Activated T-helper 9 cell treated with anti-CD3 and anti-CD28 coated beads, Interleukin-2, amount 50 U/mL, for 16 hours (primary cell): ENCODE measurements around the gene ZFYVE27.

Source experiments
- DNase-seq: peaks from one replicate; pipeline ENCODE4 v3.0.0-alpha.2; 2020; ENCODE audit warnings: low read depth

ZFYVE27 gene

GRCh38 chr10:97771055-97771891 lies 34.3 kb downstream of the ZFYVE27 start:
- DNase-seq: no peak

- DNase-seq: no peak
These were observed 35.2 kb downstream of the ZFYVE27 start, which contains the start of gene SFRP5 for GRCh38 chr10:97771913-97772823. TSS of gene SFRP5 (minus strand) at chr10:97771999. CDS start at chr10:97771833, 166 bp downstream.

- DNase-seq: no peak
These were observed 36.2 kb downstream of the ZFYVE27 start for GRCh38 chr10:97773096-97773495.

GRCh38 chr10:97774811-97775294 lies 37.9 kb downstream of the ZFYVE27 start:
- DNase-seq: no peak

- DNase-seq: no peak
These were observed 40.2 kb downstream of the ZFYVE27 start for GRCh38 chr10:97777143-97777542.

- DNase-seq: no peak
These were observed 41.7 kb downstream of the ZFYVE27 start for GRCh38 chr10:97778452-97779302.

GRCh38 chr10:97779492-97779891 lies 42.6 kb downstream of the ZFYVE27 start:
- no peak for DNase-seq

- no peak for DNase-seq
These were observed 43.0 kb downstream of the ZFYVE27 start for GRCh38 chr10:97779975-97780374.

GRCh38 chr10:97780841-97781617 lies 44.1 kb downstream of the ZFYVE27 start:
- no peak for DNase-seq

GRCh38 chr10:97781618-97782331 lies 44.8 kb downstream of the ZFYVE27 start:
- DNase-seq: no peak

- no peak for DNase-seq
These were observed 45.7 kb downstream of the ZFYVE27 start for GRCh38 chr10:97782455-97783228.

GRCh38 chr10:97784200-97784810 lies 47.4 kb downstream of the ZFYVE27 start:
- no peak for DNase-seq

GRCh38 chr10:97785231-97785630 lies 48.3 kb downstream of the ZFYVE27 start:
- no peak for DNase-seq

- no peak for DNase-seq
These were observed 48.8 kb downstream of the ZFYVE27 start for GRCh38 chr10:97785731-97786130.

- no peak for DNase-seq
These were observed 51.9 kb downstream of the ZFYVE27 start for GRCh38 chr10:97788552-97789442.

GRCh38 chr10:97789770-97790397 lies 53.0 kb downstream of the ZFYVE27 start:
- DNase-seq: no peak
